H1 (cell line): Measurements from ENCODE around the gene MS4A8. TPM values are rescaled to one million over a fixed set of nuclear protein-coding genes. Genes with fewer than 3 reads are reported as not detected.

ENCODE experiments used
- CTCF ChIA-PET: fragments of 300-600 bp; sonication (Branson Sonifier 250); formaldehyde crosslinking; loops from one replicate; lab custom pipeline; 2021; ENCODE audit not compliant: partially characterized antibody; lab: Charles Lee
- POLR2A ChIA-PET: fragments of 300-600 bp; sonication (Branson Sonifier 250); formaldehyde crosslinking; loops from one replicate; lab custom pipeline; 2021; ENCODE audit warnings: inconsistent platforms; ENCODE audit not compliant: partially characterized antibody; lab: Charles Lee
- DNase-seq, 2 experiments: peaks; one replicate each; pipeline versions ENCODE4 v3.0.0 to v3.0.0-alpha.2; 2010 to 2022; ENCODE audit warnings: low spot score in 2 of 2, low read depth in 1 of 2, mixed read lengths in 1 of 2
- FAIRE-seq: peaks from 2 replicates; lab custom pipeline; 2011; peaks lifted over from hg19 to GRCh38; lab: Jason Lieb, UNC
- H2AFZ ChIP-seq: 2 replicates; pipeline ENCODE4 v1.8.1; 2012; ENCODE audit warnings: low read length, inconsistent platforms
- H2AK5ac ChIP-seq: 2 replicates; pipeline ENCODE4 v1.6.1; 2013; ENCODE audit warnings: low read depth, low read length
- H2BK120ac ChIP-seq: replicated peaks from 2 replicates; pipeline ENCODE3; 2013; ENCODE audit warnings: low read depth, low read length, inconsistent platforms
- H2BK12ac ChIP-seq: 2 replicates; pipeline ENCODE4 v1.6.1; 2013; ENCODE audit warnings: low read depth, low read length
- H2BK15ac ChIP-seq: 2 replicates; pipeline ENCODE4 v1.6.1; 2013; ENCODE audit warnings: low read length
- H2BK20ac ChIP-seq: 2 replicates; pipeline ENCODE4 v1.6.1; 2013; ENCODE audit warnings: low read length
- H2BK5ac ChIP-seq: 2 replicates; pipeline ENCODE4 v1.6.1; 2013; ENCODE audit warnings: low read depth, low read length
- H3K14ac ChIP-seq: 2 replicates; pipeline ENCODE4 v1.6.1; 2013; ENCODE audit warnings: inconsistent platforms; ENCODE audit not compliant: insufficient read length
- H3K18ac ChIP-seq: 2 replicates; pipeline ENCODE4 v1.6.1; 2013; ENCODE audit warnings: low read length; ENCODE audit errors: extremely low read depth
- H3K23ac ChIP-seq: 2 replicates; pipeline ENCODE4 v1.6.1; 2013; ENCODE audit warnings: inconsistent platforms; ENCODE audit not compliant: insufficient read length
- H3K23me2 ChIP-seq: 2 replicates; pipeline ENCODE4 v1.6.1; 2013; ENCODE audit warnings: low read depth, low read length
- H3K27ac ChIP-seq: 2 replicates; pipeline ENCODE4 v1.6.1; 2011; ENCODE audit warnings: low read depth, low read length, inconsistent platforms
- H3K27me3 ChIP-seq, 4 experiments: replicated peaks in 1 of 4; 1 replicate in 1 of 4; 2 replicates in 3 of 4; pipeline versions ENCODE4 v1.6.1 to v1.8.1; 2011 to 2013; ENCODE audit warnings: low read length in 3 of 4, mild to moderate bottlenecking in 3 of 4, inconsistent platforms in 2 of 4, mixed read lengths in 2 of 4, moderate library complexity in 1 of 4; ENCODE audit not compliant: control insufficient read depth in 3 of 4, insufficient read depth in 3 of 4; ENCODE audit errors: extremely low read depth in 1 of 4
- H3K36me3 ChIP-seq, 4 experiments: 2 replicates each; pipeline versions ENCODE4 v1.6.1 to v1.8.1; 2011 to 2013; ENCODE audit warnings: mild to moderate bottlenecking in 4 of 4, low read length in 3 of 4, moderate library complexity in 2 of 4, control low read depth in 1 of 4, inconsistent platforms in 1 of 4; ENCODE audit not compliant: insufficient read depth in 4 of 4, control insufficient read depth in 2 of 4
- H3K4ac ChIP-seq: replicated peaks from 2 replicates; pipeline ENCODE3; 2013; ENCODE audit warnings: low read length, low read depth, mixed read lengths, inconsistent platforms; ENCODE audit not compliant: insufficient read length
- H3K4me1 ChIP-seq, 4 experiments: replicated peaks in 1 of 4; 1 replicate in 1 of 4; 2 replicates in 3 of 4; pipeline versions ENCODE4 v1.6.1 to v1.8.1; 2011 to 2013; ENCODE audit warnings: low read length in 3 of 4, inconsistent platforms in 2 of 4, mixed read lengths in 1 of 4; ENCODE audit not compliant: insufficient read depth in 4 of 4, control insufficient read depth in 3 of 4
- H3K4me2 ChIP-seq, 2 experiments: 2 replicates each; pipeline versions ENCODE4 v1.6.1 to v1.8.1; 2011 to 2013; ENCODE audit warnings: low read depth in 2 of 2, low read length in 2 of 2, control low read depth in 1 of 2, inconsistent platforms in 1 of 2, mild to moderate bottlenecking in 1 of 2; ENCODE audit not compliant: insufficient read depth in 1 of 2
- H3K4me3 ChIP-seq, 4 experiments: fragments of 200-600, 300-600 bp in 1 of 4; sonication (generic), shearing (Covaris generic), sonication (Bioruptor Twin) in 1 of 4; 2 replicates each; pipeline versions ENCODE4 v1.5.1 to v1.8.1; 2011 to 2016; ENCODE audit warnings: low read length in 4 of 4, low read depth in 3 of 4, control low read depth in 2 of 4, inconsistent platforms in 2 of 4, mild to moderate bottlenecking in 2 of 4, mixed read lengths in 1 of 4, moderate library complexity in 1 of 4; ENCODE audit not compliant: insufficient read depth in 2 of 4; ENCODE audit errors: extremely low read depth in 1 of 4
- H3K56ac ChIP-seq: replicated peaks from 2 replicates; pipeline ENCODE3; 2013; ENCODE audit warnings: low read depth, mild to moderate bottlenecking, mixed read lengths, low read length, inconsistent platforms; ENCODE audit not compliant: insufficient read length
- H3K79me1 ChIP-seq: 2 replicates; pipeline ENCODE4 v1.6.1; 2013; ENCODE audit warnings: low read depth, low read length, control low read depth
- H3K79me2 ChIP-seq, 2 experiments: 2 replicates each; pipeline versions ENCODE4 v1.6.1 to v1.8.1; 2012 to 2013; ENCODE audit warnings: low read length in 2 of 2, mild to moderate bottlenecking in 2 of 2, inconsistent platforms in 1 of 2; ENCODE audit not compliant: insufficient read depth in 2 of 2, control insufficient read depth in 1 of 2
- H3K9ac ChIP-seq, 4 experiments: replicated peaks in 1 of 4; 1 replicate in 1 of 4; 2 replicates in 3 of 4; pipeline versions ENCODE4 v1.6.1 to v1.8.1; 2011 to 2013; ENCODE audit warnings: low read depth in 3 of 4, low read length in 3 of 4, control low read depth in 2 of 4, mild to moderate bottlenecking in 2 of 4, moderate library complexity in 2 of 4, inconsistent platforms in 1 of 4; ENCODE audit errors: extremely low read depth in 1 of 4
- H3K9me3 ChIP-seq, 2 experiments: 2 replicates each; pipeline versions ENCODE4 v1.6.1 to v1.8.1; 2012 to 2013; ENCODE audit warnings: mild to moderate bottlenecking in 2 of 2, moderate library complexity in 2 of 2, control low read depth in 1 of 2, inconsistent platforms in 1 of 2, low read depth in 1 of 2, low read length in 1 of 2, mixed read lengths in 1 of 2; ENCODE audit not compliant: insufficient read depth in 2 of 2
- H4K20me1 ChIP-seq, 2 experiments: replicated peaks in 1 of 2; 2 replicates each; pipeline versions ENCODE3 to v1.8.1; 2011 to 2013; ENCODE audit warnings: inconsistent platforms in 2 of 2, low read length in 2 of 2, mild to moderate bottlenecking in 1 of 2; ENCODE audit not compliant: insufficient read depth in 2 of 2, control insufficient read depth in 1 of 2
- H4K5ac ChIP-seq: 2 replicates; pipeline ENCODE4 v1.6.1; 2013; ENCODE audit warnings: low read length, low read depth, mixed read lengths, inconsistent platforms; ENCODE audit not compliant: insufficient read length
- H4K8ac ChIP-seq: 2 replicates; pipeline ENCODE4 v1.8.0; 2013; ENCODE audit warnings: mild to moderate bottlenecking, moderate library complexity, low read length, inconsistent platforms; ENCODE audit not compliant: insufficient read depth; ENCODE audit errors: extremely low read depth
- H4K91ac ChIP-seq: replicated peaks from 2 replicates; pipeline ENCODE3; 2013; ENCODE audit warnings: low read length, mixed read lengths, inconsistent platforms; ENCODE audit not compliant: insufficient read length
- ASH2L ChIP-seq: fragments of 200-600, 300-600 bp; sonication (generic); IDR thresholded peaks from one replicate; pipeline ENCODE4 v1.7.1; 2017; ENCODE audit warnings: low read length
- CTCF ChIP-seq, 3 experiments: IDR thresholded peaks; 1 replicate in 2 of 3; 2 replicates in 1 of 3; pipeline versions ENCODE4 v1.5.1 to v1.6.1; 2011; ENCODE audit warnings: low read length in 3 of 3, mild to moderate bottlenecking in 3 of 3, inconsistent platforms in 2 of 3, low read depth in 1 of 3, moderate library complexity in 1 of 3; ENCODE audit not compliant: insufficient read depth in 1 of 3; ENCODE audit errors: control extremely low read depth in 1 of 3
- EP300 ChIP-seq, 2 experiments: IDR thresholded peaks; 1 replicate in 1 of 2; 2 replicates in 1 of 2; pipeline ENCODE4 v1.6.1; 2011 to 2012; ENCODE audit warnings: low read depth in 2 of 2, low read length in 2 of 2, mild to moderate bottlenecking in 2 of 2, borderline replicate concordance in 1 of 2, inconsistent platforms in 1 of 2, moderate library complexity in 1 of 2
- HDAC2 ChIP-seq, 2 experiments: fragments of 300-600 bp in 1 of 2; sonication (generic) in 1 of 2; IDR thresholded peaks; 2 replicates each; pipeline ENCODE4 v1.6.1; 2011 to 2012; ENCODE audit warnings: low read depth in 2 of 2, low read length in 2 of 2, mild to moderate bottlenecking in 2 of 2, moderate library complexity in 2 of 2, borderline replicate concordance in 1 of 2, inconsistent platforms in 1 of 2
- RXRA ChIP-seq: IDR thresholded peaks from 2 replicates; pipeline ENCODE4 v1.6.1; 2011; ENCODE audit warnings: low read depth, mild to moderate bottlenecking, low read length, moderate library complexity; ENCODE audit not compliant: insufficient read depth
- SIX5 ChIP-seq: IDR thresholded peaks from 2 replicates; pipeline ENCODE4 v1.6.1; 2011; ENCODE audit warnings: mild to moderate bottlenecking, low read depth, low read length
- YY1 ChIP-seq: IDR thresholded peaks from 2 replicates; pipeline ENCODE4 v1.6.1; 2011; ENCODE audit warnings: low read depth, mild to moderate bottlenecking, low read length
- WGBS, 2 experiments: shearing (Covaris generic) in 1 of 2; methylation state at CpG; one replicate each; pipeline versions ENCODE4 v1.1.6 to v1.1.7; 2013 to 2015; ENCODE audit warnings: low lambda C conversion rate in 2 of 2, mixed read lengths in 2 of 2, inconsistent platforms in 1 of 2, low coverage in 1 of 2, missing lambda C conversion rate in 1 of 2; ENCODE audit not compliant: insufficient replicate concordance in 2 of 2, insufficient coverage in 1 of 2, insufficient read length in 1 of 2; ENCODE audit errors: extremely low coverage in 1 of 2, missing lambda C conversion rate in 1 of 2; 5-methylcytosine and 5-hydroxymethylcytosine counted together
- polyA plus RNA-seq, 7 experiments: library from polyadenylated mRNA; depleted of rRNA in 3 of 7; stranded (reverse) in 5 of 7; unstranded in 2 of 7; fragments of >200 nt in 5 of 7; fragments of 200-250 nt in 2 of 7; gene quantifications; 1 replicate in 5 of 7; 2 replicates in 1 of 7; 4 replicates in 1 of 7; pipeline versions ENCODE4 v1.2.1 to v1.2.3, GENCODE V29; 2011 to 2013; ENCODE audit warnings: missing spikeins in 2 of 7, mixed read lengths in 2 of 7
- total RNA-seq: library from RNA; stranded (reverse); fragmentation: NEBNext Ultra II Directional; extraction: Animal tissue kit (Norgen Biotek cat#: 25700); gene quantifications from 2 replicates; pipeline ENCODE4 v1.2.1, GENCODE V29; 2021

The MS4A8 gene
- total and polyA plus RNA-seq, 2 of the 8 experiments (the other 6 are each of a cell fraction or from before 2014, with no cell fraction given): not detected

GRCh38 chr11:60748821-60749220 is 49.4 kb downstream of the MS4A8 start:
- Histone ChIP-seq H3K79me2 (no peaks in the 10 kb centered on the region), H3K23ac (no peak overlapping the region), H3K4me1 (no peaks in the 10 kb centered on the region), H3K23me2 (no peaks in the 10 kb centered on the region), H4K91ac (no peak overlapping the region), H2BK12ac (no peak overlapping the region), H3K9ac (no peak overlapping the region), H2BK5ac (no peak overlapping the region), H3K27me3 (no peaks in the 10 kb centered on the region), H3K36me3 (no peaks in the 10 kb centered on the region), H2BK120ac (no peak overlapping the region), H2BK15ac (no peak overlapping the region), H3K4me2 (no peak overlapping the region), H4K8ac (no peak overlapping the region), H3K4ac (no peak overlapping the region), H3K56ac (no peak overlapping the region), H2AFZ (no peak overlapping the region), H3K27ac (no peak overlapping the region), H2AK5ac (no peak overlapping the region), H4K20me1 (peaks cover 0 to 4% of the 10 kb centered on the region in 2 experiments), H3K14ac (no peak overlapping the region), H3K79me1 (no peaks in the 10 kb centered on the region), H3K4me3 (no peak overlapping the region), H3K18ac (no peak overlapping the region), H3K9me3 (peaks cover 0 to 3% of the 10 kb centered on the region in 2 experiments; a peak in 1 of 4 replicates), H2BK20ac (no peak overlapping the region), H4K5ac (no peak overlapping the region)
- DNase-seq (no peak), FAIRE-seq (no peak)
- CTCF ChIA-PET: interaction anchor here (1.0 to 2.8 kb wide), 6 partner anchors 10 to 47 kb away, joined by 3 to 13 read pairs (median 6); no protein-coding TSS in a partner anchor
- 91% methylated on average over 8 of the region's 8 CpGs; no CpG with 5 or more reads in 1 of the 2 experiments for WGBS, 2 experiments
- POLR2A ChIA-PET: no interaction called here
- TF ChIP-seq RXRA (no peak), ASH2L (no peak), EP300 (IDR thresholded peaks at IDR 0.05; ENCODE audit: borderline replicate concordance in 1 of 2, low read depth in 2 of 2, low read length in 2 of 2) (no peak), SIX5 (no peak), HDAC2 (IDR thresholded peaks at IDR 0.05; ENCODE audit: borderline replicate concordance in 1 of 2, low read depth in 2 of 2, low read length in 2 of 2) (no peak), CTCF (IDR thresholded peaks at IDR 0.05; ENCODE audit: control extremely low read depth in 1 of 3, insufficient read depth in 1 of 3, low read depth in 1 of 3, low read length in 3 of 3) (no peak), YY1 (no peak)
